ENCODE results near the gene SFRP2.

DNA sequence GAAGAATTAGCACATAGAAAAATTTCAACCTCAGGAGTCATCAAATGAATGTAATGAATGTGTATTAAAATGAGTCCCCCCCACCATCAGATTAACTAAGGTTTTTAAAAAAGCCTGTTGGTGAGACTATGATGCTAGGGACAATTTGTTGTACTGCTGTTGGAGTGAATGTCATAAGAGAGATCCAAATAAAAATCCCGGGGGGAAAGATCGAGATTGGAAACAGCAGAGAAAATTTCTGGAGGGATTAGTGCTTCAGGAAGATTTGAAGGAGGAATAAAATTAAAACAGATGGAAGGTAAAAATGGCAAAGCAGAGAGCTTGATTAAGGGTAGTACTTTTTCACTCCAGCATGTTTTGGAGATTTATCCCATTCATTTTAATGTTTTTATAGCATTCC, 25.9 kb upstream of the SFRP2 start:
- TF ChIP-seq, protein P1, sequence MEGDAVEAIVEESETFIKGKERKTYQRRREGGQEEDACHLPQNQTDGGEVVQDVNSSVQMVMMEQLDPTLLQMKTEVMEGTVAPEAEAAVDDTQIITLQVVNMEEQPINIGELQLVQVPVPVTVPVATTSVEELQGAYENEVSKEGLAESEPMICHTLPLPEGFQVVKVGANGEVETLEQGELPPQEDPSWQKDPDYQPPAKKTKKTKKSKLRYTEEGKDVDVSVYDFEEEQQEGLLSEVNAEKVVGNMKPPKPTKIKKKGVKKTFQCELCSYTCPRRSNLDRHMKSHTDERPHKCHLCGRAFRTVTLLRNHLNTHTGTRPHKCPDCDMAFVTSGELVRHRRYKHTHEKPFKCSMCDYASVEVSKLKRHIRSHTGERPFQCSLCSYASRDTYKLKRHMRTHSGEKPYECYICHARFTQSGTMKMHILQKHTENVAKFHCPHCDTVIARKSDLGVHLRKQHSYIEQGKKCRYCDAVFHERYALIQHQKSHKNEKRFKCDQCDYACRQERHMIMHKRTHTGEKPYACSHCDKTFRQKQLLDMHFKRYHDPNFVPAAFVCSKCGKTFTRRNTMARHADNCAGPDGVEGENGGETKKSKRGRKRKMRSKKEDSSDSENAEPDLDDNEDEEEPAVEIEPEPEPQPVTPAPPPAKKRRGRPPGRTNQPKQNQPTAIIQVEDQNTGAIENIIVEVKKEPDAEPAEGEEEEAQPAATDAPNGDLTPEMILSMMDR (IDR thresholded peaks at IDR 0.05) = no peak
- no peak for TF ChIP-seq POLR2A (IDR thresholded peaks at IDR 0.05)

Data from body of pancreas (tissue), 4 donors.